H9 (cell line): ENCODE results near the gene SMARCD2. TPM values are rescaled to one million over a fixed set of nuclear protein-coding genes. Genes with fewer than 3 reads are reported as not detected.

Source experiments
- DNase-seq: peaks from one replicate; pipeline ENCODE4 v3.0.0-alpha.2; 2017
- H2AFZ ChIP-seq: one replicate; pipeline ENCODE4 v1.6.1; 2013; ENCODE audit warnings: mild to moderate bottlenecking, low read length, control low read depth, moderate library complexity
- H2AK5ac ChIP-seq: 2 replicates; pipeline ENCODE4 v1.6.1; 2013; ENCODE audit warnings: low read length, control low read depth, mixed read lengths; ENCODE audit not compliant: insufficient read length
- H2BK120ac ChIP-seq: one replicate; pipeline ENCODE4 v1.6.1; 2013; ENCODE audit warnings: low read depth, mild to moderate bottlenecking, low read length, control low read depth, inconsistent platforms; ENCODE audit not compliant: poor library complexity, severe bottlenecking
- H2BK12ac ChIP-seq: 2 replicates; pipeline ENCODE4 v1.6.1; 2013; ENCODE audit warnings: low read length, control low read depth, mixed read lengths, low read depth; ENCODE audit not compliant: insufficient read length
- H2BK15ac ChIP-seq: 2 replicates; pipeline ENCODE4 v1.6.1; 2013; ENCODE audit warnings: low read depth, low read length, control low read depth
- H2BK20ac ChIP-seq: one replicate; pipeline ENCODE4 v1.6.1; 2013; ENCODE audit warnings: low read depth, mild to moderate bottlenecking, low read length, control low read depth, inconsistent platforms; ENCODE audit not compliant: poor library complexity, severe bottlenecking
- H2BK5ac ChIP-seq: 2 replicates; pipeline ENCODE4 v1.6.1; 2013; ENCODE audit warnings: low read length, control low read depth, mixed read lengths; ENCODE audit not compliant: insufficient read length
- H3K14ac ChIP-seq: 2 replicates; pipeline ENCODE4 v1.6.1; 2013; ENCODE audit warnings: low read length, control low read depth; ENCODE audit not compliant: insufficient read depth
- H3K18ac ChIP-seq: 2 replicates; pipeline ENCODE4 v1.6.1; 2013; ENCODE audit warnings: low read depth, mild to moderate bottlenecking, mixed read lengths, low read length, control low read depth; ENCODE audit not compliant: insufficient read length
- H3K23ac ChIP-seq: 2 replicates; pipeline ENCODE4 v1.6.1; 2013; ENCODE audit warnings: low read length, control low read depth, mixed read lengths, low read depth; ENCODE audit not compliant: insufficient read length
- H3K23me2 ChIP-seq: 2 replicates; pipeline ENCODE4 v1.6.1; 2013; ENCODE audit warnings: low read depth, mild to moderate bottlenecking, mixed read lengths, low read length, control low read depth; ENCODE audit not compliant: insufficient read length, poor library complexity, severe bottlenecking
- H3K27ac ChIP-seq: 2 replicates; pipeline ENCODE4 v1.5.1; 2013; ENCODE audit warnings: low read length, control low read depth, mixed read lengths, low read depth; ENCODE audit not compliant: insufficient read length
- H3K27me3 ChIP-seq: 2 replicates; pipeline ENCODE4 v1.6.1; 2013; ENCODE audit warnings: low read length, control low read depth, inconsistent platforms; ENCODE audit not compliant: insufficient read depth
- H3K4ac ChIP-seq: 2 replicates; pipeline ENCODE4 v1.6.1; 2013; ENCODE audit warnings: low read depth, mild to moderate bottlenecking, control low read depth, inconsistent platforms, low read length, moderate library complexity
- H3K4me1 ChIP-seq: 2 replicates; pipeline ENCODE4 v1.6.1; 2013; ENCODE audit warnings: low read length, control low read depth, inconsistent platforms; ENCODE audit not compliant: insufficient read depth
- H3K4me2 ChIP-seq: 2 replicates; pipeline ENCODE4 v1.6.1; 2013; ENCODE audit warnings: low read length, control low read depth, mixed read lengths; ENCODE audit not compliant: insufficient read length, insufficient read depth
- H3K56ac ChIP-seq: 2 replicates; pipeline ENCODE4 v1.6.1; 2013; ENCODE audit warnings: low read depth, mild to moderate bottlenecking, mixed read lengths, low read length, control low read depth; ENCODE audit not compliant: insufficient read length
- H3K79me1 ChIP-seq: 2 replicates; pipeline ENCODE4 v1.6.1; 2013; ENCODE audit warnings: low read depth, mild to moderate bottlenecking, moderate library complexity, low read length, control low read depth, inconsistent platforms; ENCODE audit not compliant: insufficient read depth, poor library complexity, severe bottlenecking
- H3K79me2 ChIP-seq: 2 replicates; pipeline ENCODE4 v1.6.1; 2013; ENCODE audit warnings: low read length, control low read depth, inconsistent platforms; ENCODE audit not compliant: insufficient read depth
- H3K9ac ChIP-seq: 2 replicates; pipeline ENCODE4 v1.6.1; 2013; ENCODE audit warnings: low read length, control low read depth, mixed read lengths; ENCODE audit not compliant: insufficient read length; ENCODE audit errors: extremely low read depth
- H3K9me3 ChIP-seq: one replicate; pipeline ENCODE4 v1.6.1; 2013; ENCODE audit warnings: low read depth, low read length, inconsistent platforms; ENCODE audit not compliant: control insufficient read depth
- H3T11ph ChIP-seq: one replicate; pipeline ENCODE4 v1.6.1; 2013; ENCODE audit warnings: mild to moderate bottlenecking, low read length, control low read depth, inconsistent platforms
- H4K20me1 ChIP-seq: one replicate; pipeline ENCODE4 v1.6.1; 2013; ENCODE audit not compliant: control insufficient read depth, insufficient read length, insufficient read depth
- H4K5ac ChIP-seq: 2 replicates; pipeline ENCODE4 v1.6.1; 2013; ENCODE audit warnings: low read depth, mild to moderate bottlenecking, mixed read lengths, low read length, control low read depth; ENCODE audit not compliant: insufficient read length
- H4K8ac ChIP-seq: replicated peaks from 2 replicates; pipeline ENCODE4 v1.6.1; 2013; ENCODE audit warnings: low read length, control low read depth, mixed read lengths, low read depth; ENCODE audit not compliant: insufficient read length
- H4K91ac ChIP-seq: 2 replicates; pipeline ENCODE4 v1.6.1; 2013; ENCODE audit warnings: low read depth, mild to moderate bottlenecking, moderate library complexity, mixed read lengths, low read length, control low read depth; ENCODE audit not compliant: insufficient read length
- H3K27ac Mint-ChIP-seq, 3 experiments: 2 replicates in 2 of 3; 3 replicates in 1 of 3; pipeline ENCODE4 v1.8.0; 2020 to 2021; ENCODE audit warnings: mixed read lengths in 3 of 3, mild to moderate bottlenecking in 1 of 3, moderate library complexity in 1 of 3
- H3K27me3 Mint-ChIP-seq: 2 replicates; pipeline ENCODE4 v1.8.0; 2021; ENCODE audit warnings: low read depth, mild to moderate bottlenecking, moderate library complexity, mixed read lengths
- H3K36me3 Mint-ChIP-seq, 3 experiments: 2 replicates in 2 of 3; 3 replicates in 1 of 3; pipeline ENCODE4 v1.8.0; 2020 to 2021; ENCODE audit warnings: low read depth in 3 of 3, mixed read lengths in 3 of 3; ENCODE audit not compliant: insufficient read depth in 1 of 3
- H3K4me1 Mint-ChIP-seq, 2 experiments: 2 replicates each; pipeline ENCODE4 v1.8.0; 2020; ENCODE audit warnings: mixed read lengths in 2 of 2
- H3K4me3 Mint-ChIP-seq, 2 experiments: 2 replicates in 1 of 2; 3 replicates in 1 of 2; pipeline ENCODE4 v1.8.0; 2020 to 2021; ENCODE audit warnings: mild to moderate bottlenecking in 2 of 2, mixed read lengths in 2 of 2, moderate library complexity in 1 of 2
- H3K9me3 Mint-ChIP-seq, 2 experiments: 2 replicates in 1 of 2; 3 replicates in 1 of 2; pipeline ENCODE4 v1.8.0; 2020; ENCODE audit warnings: mild to moderate bottlenecking in 2 of 2, mixed read lengths in 2 of 2, moderate library complexity in 1 of 2
- WGBS: extraction: QIAGEN DNeasy Blood & Tissue Kit; methylation state at CpG from one replicate; pipeline ENCODE4 v1.1.7; 2013; ENCODE audit warnings: missing lambda C conversion rate, low lambda C conversion rate, mixed read lengths; ENCODE audit not compliant: insufficient read length; ENCODE audit errors: extremely low coverage; 5-methylcytosine and 5-hydroxymethylcytosine counted together
- total RNA-seq: library from RNA; stranded (reverse); gene quantifications from 2 replicates; pipeline ENCODE4 v1.2.1, GENCODE V29; 2021
- TF ChIP-seq, protein P1 (sequence below): fragments of 200-600 bp; sonication (generic); conservative IDR thresholded peaks from 3 replicates; pipeline ENCODE4 v1.8.0; 2021; ENCODE audit warnings: antibody characterized with exemption, mild to moderate bottlenecking

The SMARCD2 gene
- total RNA-seq, 1 experiment from 2014 or later = 68.9 TPM

DNA sequence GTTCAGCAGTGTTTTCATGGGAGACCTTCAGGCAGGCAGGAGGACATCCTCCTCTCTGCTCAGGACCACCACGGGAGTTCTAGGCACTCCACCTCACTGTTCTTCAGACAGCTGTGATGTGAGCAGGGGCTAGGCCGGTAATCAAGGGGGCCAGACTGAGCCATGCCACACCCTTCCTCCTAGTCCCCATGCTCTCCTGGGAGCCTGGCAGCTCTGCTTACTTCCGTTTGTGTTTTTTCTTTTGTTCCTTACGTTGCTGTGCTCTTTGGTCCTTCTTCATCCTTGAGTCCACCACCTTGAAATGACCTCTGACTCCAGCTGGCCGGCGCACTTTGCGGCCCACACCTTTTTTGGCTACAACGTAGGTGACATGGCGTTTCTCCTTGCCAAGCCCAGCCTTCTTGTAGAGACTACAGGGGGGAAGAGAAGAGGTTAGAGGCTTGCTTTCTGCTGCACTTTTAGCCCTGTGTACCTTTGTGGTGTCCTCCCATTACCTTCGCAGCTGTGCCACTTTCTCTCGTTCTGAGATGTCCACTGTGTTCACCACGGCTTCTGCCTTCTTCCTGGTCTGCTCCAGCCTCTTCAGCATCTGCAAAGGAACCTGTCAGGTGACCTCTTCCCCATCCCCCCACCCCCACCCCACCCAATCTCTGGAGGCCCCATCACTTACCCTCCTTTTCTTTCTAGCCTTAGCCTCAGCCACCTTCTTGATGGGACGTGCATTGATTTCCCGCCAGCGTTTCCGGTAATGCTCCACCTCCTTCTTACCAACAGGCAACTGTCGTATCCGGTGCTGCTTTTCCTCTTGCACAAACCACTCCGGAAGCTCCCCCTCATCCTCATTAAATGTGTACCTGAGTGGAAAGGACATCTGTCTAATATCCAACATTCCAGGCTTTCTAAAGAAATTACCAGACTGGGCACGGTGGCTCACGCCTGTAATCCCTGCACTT lies 22.6 kb downstream of the SMARCD2 start:
- H2BK12ac ChIP-seq = no peak overlapping the region
- H3K14ac ChIP-seq = no peak overlapping the region
- no peak overlapping the region for H3T11ph ChIP-seq
- H3K4ac ChIP-seq = no peak overlapping the region
- no peak overlapping the region for H2BK120ac ChIP-seq
- H3K27me3 ChIP-seq = no peaks in the 10 kb centered on the region
- H3K27ac Mint-ChIP-seq = peak overlapping the region in 1 of 3 experiments; percentile 42; a peak in 3 of 7 replicates
- no peak overlapping the region for H4K8ac ChIP-seq
- H3K27me3 Mint-ChIP-seq = no peaks in the 10 kb centered on the region; the same call in 1 of the 2 replicates
- H2AFZ ChIP-seq = no peak overlapping the region
- H3K4me2 ChIP-seq = no peak overlapping the region
- H3K79me1 ChIP-seq = no peaks in the 10 kb centered on the region
- TF ChIP-seq, protein P1, sequence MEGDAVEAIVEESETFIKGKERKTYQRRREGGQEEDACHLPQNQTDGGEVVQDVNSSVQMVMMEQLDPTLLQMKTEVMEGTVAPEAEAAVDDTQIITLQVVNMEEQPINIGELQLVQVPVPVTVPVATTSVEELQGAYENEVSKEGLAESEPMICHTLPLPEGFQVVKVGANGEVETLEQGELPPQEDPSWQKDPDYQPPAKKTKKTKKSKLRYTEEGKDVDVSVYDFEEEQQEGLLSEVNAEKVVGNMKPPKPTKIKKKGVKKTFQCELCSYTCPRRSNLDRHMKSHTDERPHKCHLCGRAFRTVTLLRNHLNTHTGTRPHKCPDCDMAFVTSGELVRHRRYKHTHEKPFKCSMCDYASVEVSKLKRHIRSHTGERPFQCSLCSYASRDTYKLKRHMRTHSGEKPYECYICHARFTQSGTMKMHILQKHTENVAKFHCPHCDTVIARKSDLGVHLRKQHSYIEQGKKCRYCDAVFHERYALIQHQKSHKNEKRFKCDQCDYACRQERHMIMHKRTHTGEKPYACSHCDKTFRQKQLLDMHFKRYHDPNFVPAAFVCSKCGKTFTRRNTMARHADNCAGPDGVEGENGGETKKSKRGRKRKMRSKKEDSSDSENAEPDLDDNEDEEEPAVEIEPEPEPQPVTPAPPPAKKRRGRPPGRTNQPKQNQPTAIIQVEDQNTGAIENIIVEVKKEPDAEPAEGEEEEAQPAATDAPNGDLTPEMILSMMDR = no peak
- H3K79me2 ChIP-seq = no peaks in the 10 kb centered on the region
- no peak overlapping the region for H2BK5ac ChIP-seq
- no peaks in the 10 kb centered on the region for H3K4me1 Mint-ChIP-seq
- H2BK20ac ChIP-seq = no peak overlapping the region
- no peak for DNase-seq
- no peak overlapping the region for H3K4me3 Mint-ChIP-seq
- H3K56ac ChIP-seq = no peak overlapping the region
- H3K27ac ChIP-seq = no peak overlapping the region
- H3K9me3 ChIP-seq = no peaks in the 10 kb centered on the region
- no peak overlapping the region for H3K23ac ChIP-seq
- H4K91ac ChIP-seq = no peak overlapping the region
- H3K9ac ChIP-seq = no peak overlapping the region
- no peak overlapping the region for H2BK15ac ChIP-seq
- no peaks in the 10 kb centered on the region for H3K4me1 ChIP-seq
- H3K9me3 Mint-ChIP-seq = no peaks in the 10 kb centered on the region
- no peak overlapping the region for H4K5ac ChIP-seq
- H2AK5ac ChIP-seq = no peak overlapping the region
- peaks cover 58 to 100% (median 97%) of the 10 kb centered on the region in 3 experiments for H3K36me3 Mint-ChIP-seq
- no peaks in the 10 kb centered on the region for H3K23me2 ChIP-seq
- no peaks in the 10 kb centered on the region for H4K20me1 ChIP-seq
- no CpG with 5 or more reads among the region's 21 CpGs for WGBS
- no peak overlapping the region for H3K18ac ChIP-seq
